GM23248 (cell line): Measurements from ENCODE around the gene DMTF1.

Source experiments
- EZH2 ChIP-seq: fragments of 200-600 bp; sonication (generic); IDR thresholded peaks from 2 replicates; pipeline ENCODE4 v1.6.1; 2018; ENCODE audit warnings: antibody characterized with exemption, mild to moderate bottlenecking; ENCODE audit not compliant: insufficient read depth, poor library complexity, severe bottlenecking
- EZH2phosphoT487 ChIP-seq: fragments of 200-600 bp; sonication (generic); IDR thresholded peaks from 2 replicates; pipeline ENCODE4 v1.6.1; 2018; ENCODE audit warnings: antibody characterized with exemption, moderate library complexity, mild to moderate bottlenecking, low read depth; ENCODE audit not compliant: insufficient read depth

- TF ChIP-seq EZH2phosphoT487, result no peak
- no peak for TF ChIP-seq EZH2
Observed at GRCh38 chr7:87164433-87164832, 12.2 kb downstream of the DMTF1 start.
